ENCODE measurements around the gene AKR1C8.
"Not testable (repeated sequence)": the region's sequence is repeated elsewhere in the genome, so short reads cannot be mapped to it uniquely, and the experiment has no call there.

AKR1C8 gene

GRCh38 chr10:5163487-5163886, 21.5 kb downstream of the AKR1C8 start:
- no peak for DNase-seq

- DNase-seq, result no peak
Measured at GRCh38 chr10:5159126-5159525, 25.8 kb downstream of the AKR1C8 start.

GRCh38 chr10:5157501-5157900, 27.4 kb downstream of the AKR1C8 start:
- DNase-seq, result no peak

GRCh38 chr10:5155951-5156350, 29.0 kb downstream of the AKR1C8 start:
- DNase-seq, result no peak

GRCh38 chr10:5151076-5151475, 33.9 kb downstream of the AKR1C8 start:
- no peak for DNase-seq

GRCh38 chr10:5148678-5149032, 36.3 kb downstream of the AKR1C8 start:
- no peak for DNase-seq

- DNase-seq, result no peak
Measured at GRCh38 chr10:5147981-5148677, 36.8 kb downstream of the AKR1C8 start.

- no peak for DNase-seq
Measured at GRCh38 chr10:5147255-5147980, 37.5 kb downstream of the AKR1C8 start.

GRCh38 chr10:5146920-5147254, 38.1 kb downstream of the AKR1C8 start:
- DNase-seq, result no peak

GRCh38 chr10:5143137-5143536, 41.8 kb downstream of the AKR1C8 start:
- no peak for DNase-seq

GRCh38 chr10:5142199-5142598, 42.8 kb downstream of the AKR1C8 start:
- no peak for DNase-seq

- DNase-seq, result not testable (repeated sequence)
Measured at GRCh38 chr10:5137699-5138098, 47.3 kb downstream of the AKR1C8 start.

- DNase-seq, result no peak
Measured at GRCh38 chr10:5136468-5137087, 48.4 kb downstream of the AKR1C8 start.

GRCh38 chr10:5135581-5135980, 49.4 kb downstream of the AKR1C8 start:
- no peak for DNase-seq

GRCh38 chr10:5125315-5126044, 59.5 kb downstream of the AKR1C8 start:
- DNase-seq, result no peak

- no peak for DNase-seq
Measured at GRCh38 chr10:5123886-5124285, 61.1 kb downstream of the AKR1C8 start.

- not testable (repeated sequence) for DNase-seq
Measured at GRCh38 chr10:5119997-5120396, 65.0 kb downstream of the AKR1C8 start.

- no peak for DNase-seq
Measured at GRCh38 chr10:5117026-5117425, 67.9 kb downstream of the AKR1C8 start.

GRCh38 chr10:5116621-5117020, 68.3 kb downstream of the AKR1C8 start:
- no peak for DNase-seq

GRCh38 chr10:5109861-5110260, 75.1 kb downstream of the AKR1C8 start:
- DNase-seq, result not testable (repeated sequence)

- no peak for DNase-seq
Measured at GRCh38 chr10:5108658-5109416, 76.1 kb downstream of the AKR1C8 start.

- DNase-seq, result no peak
Measured at GRCh38 chr10:5107860-5108526, 77.0 kb downstream of the AKR1C8 start.
